Activated T-cell treated with anti-CD3 and anti-CD28 coated beads, Interleukin-2, amount 50 U/mL, for 72 hours (primary cell): Measurements from ENCODE around the gene TPM2. TPM values are rescaled to one million over a fixed set of nuclear protein-coding genes. Genes with fewer than 3 reads are reported as not detected.

Experiments
- ATAC-seq, 2 donors: fragments of 150-1000 bp; cut with Tn5 transposase; replicated peaks in 1 of 2; 2 replicates each; pipeline ENCODE4 v1.10.0; 2021; ENCODE audit warnings: moderate library complexity in 2 of 2, mild to moderate bottlenecking in 1 of 2
- DNase-seq, 2 donors: peaks; one replicate each; pipeline ENCODE4 v3.0.0; 2021 to 2022; ENCODE audit warnings: mixed read lengths in 1 of 2
- H3K27ac Mint-ChIP-seq: one replicate; pipeline ENCODE4 v1.8.0; 2022; ENCODE audit warnings: mild to moderate bottlenecking, moderate library complexity, mixed read lengths
- H3K27me3 Mint-ChIP-seq: one replicate; pipeline ENCODE4 v1.8.0; 2022; ENCODE audit warnings: low read depth, mixed read lengths
- H3K36me3 Mint-ChIP-seq, 2 donors: one replicate each; pipeline ENCODE4 v1.8.0; 2022; ENCODE audit warnings: mixed read lengths in 2 of 2, mild to moderate bottlenecking in 1 of 2; ENCODE audit not compliant: insufficient read depth in 2 of 2
- H3K4me1 Mint-ChIP-seq: one replicate; pipeline ENCODE4 v1.8.0; 2022; ENCODE audit warnings: low read depth, mixed read lengths
- H3K4me3 Mint-ChIP-seq, 2 donors: one replicate each; pipeline ENCODE4 v1.8.0; 2022; ENCODE audit warnings: mild to moderate bottlenecking in 2 of 2, mixed read lengths in 2 of 2, moderate library complexity in 2 of 2
- H3K9me3 Mint-ChIP-seq, 2 donors: one replicate each; pipeline ENCODE4 v1.8.0; 2022; ENCODE audit warnings: mixed read lengths in 2 of 2
- total RNA-seq, 2 donors: library from RNA; stranded (reverse); gene quantifications; one replicate each; pipeline ENCODE4 v1.2.3, GENCODE V29; 2022

TPM2 gene
- total RNA-seq, 2 donors from 2014 or later = 5.4 to 7.8 TPM

GRCh38 chr9:35658137-35658967 is 31.4 kb downstream of the TPM2 start, which contains the start of gene CCDC107:
TSS of gene CCDC107 (plus strand) at chr9:35658292. CDS start at chr9:35658380, 88 bp downstream.
- Mint-ChIP-seq H3K27me3 (peaks cover 4% of the 10 kb centered on the region), H3K27ac (peak within 1 kb of the TSS; percentile 100), H3K4me1 (peaks cover 74% of the 10 kb centered on the region), H3K36me3 (peaks cover 4 to 9% of the 10 kb centered on the region in 2 donors), H3K4me3 (peak within 1 kb of the TSS; percentile 91 to 93), H3K9me3 (no peaks in the 10 kb centered on the region)
- ATAC-seq = peak; percentile 66 to 72
- peak; percentile 86 to 90 for DNase-seq

- peaks cover 4 to 6% of the 10 kb centered on the region in 2 donors for H3K36me3 Mint-ChIP-seq
- H3K4me1 Mint-ChIP-seq = peaks cover 71% of the 10 kb centered on the region
- peaks cover 4% of the 10 kb centered on the region for H3K27me3 Mint-ChIP-seq
- peak; percentile 92 to 96 for DNase-seq
- H3K9me3 Mint-ChIP-seq = no peaks in the 10 kb centered on the region
- peak within 1 kb of the TSS; percentile 91 to 93 for H3K4me3 Mint-ChIP-seq
- ATAC-seq = peak; percentile 95 to 96
- peak within 1 kb of the TSS; percentile 100 for H3K27ac Mint-ChIP-seq
Observed at GRCh38 chr9:35657546-35658136, 32.1 kb downstream of the TPM2 start, which contains the start of gene RMRP. TSS of gene RMRP (minus strand) at chr9:35658019.

DNA sequence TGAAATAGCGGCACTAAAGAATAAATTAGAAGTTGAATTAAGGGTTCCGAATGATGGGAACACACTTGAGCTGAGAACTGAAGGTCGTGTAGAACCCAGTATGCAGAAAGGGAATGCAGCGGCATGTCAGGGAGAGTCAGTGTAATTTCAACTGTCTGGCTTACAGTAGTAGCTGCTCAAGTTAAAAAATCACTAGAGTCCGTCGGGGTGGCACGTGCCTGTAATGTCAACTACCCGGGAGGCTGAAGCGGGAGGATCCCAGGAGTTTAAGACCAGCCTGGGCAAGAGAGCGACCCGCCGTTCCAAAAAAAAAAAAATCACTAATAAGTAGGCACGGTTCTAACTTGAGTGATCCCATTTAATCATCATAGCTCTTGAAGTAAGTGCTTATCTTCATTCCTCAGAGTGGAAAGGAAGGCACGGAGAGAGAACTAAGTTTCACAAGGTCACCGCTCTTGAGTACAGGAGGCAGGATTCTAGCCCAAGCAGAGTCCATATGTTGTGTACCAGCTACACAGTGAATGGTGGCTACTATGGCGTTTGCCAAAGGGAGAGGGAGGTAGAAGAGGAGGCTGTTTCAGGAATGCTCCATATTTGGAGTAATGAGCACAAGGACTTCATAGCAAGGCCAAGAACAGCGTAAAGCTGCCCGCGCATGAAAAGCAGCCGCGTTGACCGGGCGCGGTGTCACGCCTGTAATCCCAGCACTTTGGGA is 32.7 kb downstream of the TPM2 start:
- peak overlapping the region; percentile 100 for H3K27ac Mint-ChIP-seq
- H3K4me3 Mint-ChIP-seq = peak overlapping the region; percentile 91 to 93
- H3K4me1 Mint-ChIP-seq = peaks cover 71% of the 10 kb centered on the region
- peaks cover 4% of the 10 kb centered on the region for H3K27me3 Mint-ChIP-seq
- ATAC-seq (no peak), DNase-seq (no peak)
- no peaks in the 10 kb centered on the region for H3K9me3 Mint-ChIP-seq
- H3K36me3 Mint-ChIP-seq = peaks cover 3 to 4% of the 10 kb centered on the region in 2 donors

DNA sequence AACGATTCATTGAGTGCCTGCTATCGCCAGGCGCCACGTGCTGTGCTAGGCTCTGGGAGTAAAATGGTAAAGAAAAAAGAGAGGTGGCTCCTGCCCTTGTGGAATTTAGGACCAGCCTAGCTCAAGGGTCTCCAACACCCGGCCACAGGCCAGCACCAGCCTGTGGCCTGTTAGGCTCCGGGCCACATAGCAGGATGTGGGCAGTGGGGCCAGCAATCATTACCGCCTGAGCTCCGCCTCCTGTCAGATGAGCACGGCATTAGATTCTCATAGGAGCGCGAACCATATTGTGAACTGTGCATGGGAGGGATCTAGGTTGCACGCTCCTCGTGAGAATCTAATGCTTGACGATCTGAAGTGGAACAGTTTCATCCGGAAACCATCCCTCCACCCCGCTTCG is 33.4 kb downstream of the TPM2 start:
- H3K4me1 Mint-ChIP-seq = peaks cover 71% of the 10 kb centered on the region
- no peak for ATAC-seq
- peaks cover 3 to 4% of the 10 kb centered on the region in 2 donors for H3K36me3 Mint-ChIP-seq
- H3K27ac Mint-ChIP-seq = peak overlapping the region; percentile 100
- H3K4me3 Mint-ChIP-seq = peak overlapping the region; percentile 11 to 93
- peaks cover 4% of the 10 kb centered on the region for H3K27me3 Mint-ChIP-seq
- DNase-seq = no peak
- H3K9me3 Mint-ChIP-seq = no peaks in the 10 kb centered on the region

GRCh38 chr9:35653611-35654010 is 36.1 kb downstream of the TPM2 start:
- Mint-ChIP-seq H3K9me3 (no peaks in the 10 kb centered on the region), H3K4me3 (no peak overlapping the region)

DNA sequence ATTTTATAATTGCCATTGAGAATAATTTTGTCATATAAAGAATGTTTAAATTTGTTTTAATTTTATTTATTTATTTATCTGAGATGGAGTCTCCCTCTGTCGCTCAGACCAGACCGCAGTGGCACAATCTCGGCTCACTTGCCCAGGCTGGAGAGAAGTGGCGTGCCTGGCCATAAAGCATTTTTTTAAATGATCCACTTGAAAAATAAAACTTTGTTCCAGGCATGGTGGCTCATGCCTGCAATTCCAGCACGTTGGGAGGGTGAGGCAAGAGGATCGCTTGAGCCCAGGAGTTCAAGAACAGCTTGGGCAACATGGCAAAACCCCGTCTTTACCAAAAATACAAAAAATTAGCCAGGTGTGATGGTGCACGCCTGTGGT is 36.9 kb downstream of the TPM2 start:
- Mint-ChIP-seq H3K27me3 (peaks cover 4% of the 10 kb centered on the region), H3K4me1 (peaks cover 68% of the 10 kb centered on the region), H3K27ac (no peak overlapping the region), H3K9me3 (no peaks in the 10 kb centered on the region), H3K4me3 (no peak overlapping the region), H3K36me3 (peaks cover 0 to 3% of the 10 kb centered on the region in 2 donors)
- DNase-seq (no peak), ATAC-seq (no peak)

More at GRCh38 chr9:35653611-35654010, 36.1 kb downstream of the TPM2 start:
- H3K27ac Mint-ChIP-seq = no peak overlapping the region
- H3K4me1 Mint-ChIP-seq = peaks cover 63% of the 10 kb centered on the region
- ATAC-seq = no peak
- peaks cover 4% of the 10 kb centered on the region for H3K27me3 Mint-ChIP-seq
- DNase-seq = no peak
- H3K36me3 Mint-ChIP-seq = peaks cover 0 to 2% of the 10 kb centered on the region in 2 donors

DNA sequence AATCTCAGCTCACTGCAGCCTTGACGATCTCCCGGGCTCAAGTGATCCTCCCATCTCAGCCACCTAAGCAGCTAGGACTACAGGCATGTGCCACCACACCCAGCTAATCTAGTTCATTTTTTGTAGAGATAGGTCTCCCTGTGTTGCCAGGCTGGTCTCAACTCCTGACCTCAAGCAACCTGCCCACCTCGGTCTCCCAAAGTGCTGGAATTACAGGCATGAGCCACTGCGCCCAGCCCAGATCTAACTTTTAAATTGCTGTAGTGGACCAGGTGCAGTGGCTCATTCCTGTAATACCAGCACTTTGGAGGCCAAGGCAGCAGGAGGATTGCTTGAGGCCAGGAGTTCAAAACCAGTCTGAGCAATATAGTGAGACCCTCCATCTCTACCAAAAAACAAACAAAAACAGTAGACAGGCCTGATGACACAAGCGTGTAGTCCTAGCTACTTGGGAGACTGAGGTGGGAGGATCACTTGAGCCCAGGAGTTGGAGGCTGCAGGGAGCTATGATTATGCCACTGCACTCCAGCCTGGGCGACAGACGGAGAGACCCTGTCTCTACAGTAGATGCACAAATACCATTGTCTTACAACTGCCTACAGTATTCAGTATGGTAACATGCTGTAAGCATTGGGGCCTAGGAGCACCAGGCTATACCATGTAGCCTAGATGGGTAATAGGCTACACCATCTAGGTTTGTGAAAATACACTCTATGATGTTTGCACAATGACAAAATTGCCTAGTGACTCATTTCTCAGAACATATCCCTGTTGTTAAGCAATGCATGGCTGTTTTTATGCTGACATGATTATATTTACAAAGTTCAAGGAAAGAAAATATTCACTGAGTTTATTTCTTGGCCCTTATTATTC is 37.5 kb downstream of the TPM2 start:
- H3K27ac Mint-ChIP-seq = peak overlapping the region; percentile 67
- ATAC-seq (peak in 1 of 2 donors; percentile 10), DNase-seq (no peak)
- H3K4me1 Mint-ChIP-seq = peaks cover 68% of the 10 kb centered on the region
- H3K27me3 Mint-ChIP-seq = peaks cover 4% of the 10 kb centered on the region
- no peaks in the 10 kb centered on the region for H3K9me3 Mint-ChIP-seq
- H3K4me3 Mint-ChIP-seq = peak overlapping the region; percentile 94 to 97
- peaks cover 0 to 2% of the 10 kb centered on the region in 2 donors for H3K36me3 Mint-ChIP-seq

GRCh38 chr9:35650341-35651158 is 39.2 kb downstream of the TPM2 start, which contains the start of gene SIT1:
TSS of gene SIT1 (minus strand) at chr9:35650931. CDS start at chr9:35650853, 78 bp downstream.
- no peaks in the 10 kb centered on the region for H3K9me3 Mint-ChIP-seq
- DNase-seq = peak; percentile 27 to 46
- peak within 1 kb of the TSS; percentile 94 to 97 for H3K4me3 Mint-ChIP-seq
- peak within 1 kb of the TSS; percentile 80 for H3K27ac Mint-ChIP-seq
- peaks cover 68% of the 10 kb centered on the region for H3K4me1 Mint-ChIP-seq
- H3K36me3 Mint-ChIP-seq = peaks cover 4% of the 10 kb centered on the region in 2 donors
- H3K27me3 Mint-ChIP-seq = no peaks in the 10 kb centered on the region
- ATAC-seq = peak in 1 of 2 donors; percentile 9

DNA sequence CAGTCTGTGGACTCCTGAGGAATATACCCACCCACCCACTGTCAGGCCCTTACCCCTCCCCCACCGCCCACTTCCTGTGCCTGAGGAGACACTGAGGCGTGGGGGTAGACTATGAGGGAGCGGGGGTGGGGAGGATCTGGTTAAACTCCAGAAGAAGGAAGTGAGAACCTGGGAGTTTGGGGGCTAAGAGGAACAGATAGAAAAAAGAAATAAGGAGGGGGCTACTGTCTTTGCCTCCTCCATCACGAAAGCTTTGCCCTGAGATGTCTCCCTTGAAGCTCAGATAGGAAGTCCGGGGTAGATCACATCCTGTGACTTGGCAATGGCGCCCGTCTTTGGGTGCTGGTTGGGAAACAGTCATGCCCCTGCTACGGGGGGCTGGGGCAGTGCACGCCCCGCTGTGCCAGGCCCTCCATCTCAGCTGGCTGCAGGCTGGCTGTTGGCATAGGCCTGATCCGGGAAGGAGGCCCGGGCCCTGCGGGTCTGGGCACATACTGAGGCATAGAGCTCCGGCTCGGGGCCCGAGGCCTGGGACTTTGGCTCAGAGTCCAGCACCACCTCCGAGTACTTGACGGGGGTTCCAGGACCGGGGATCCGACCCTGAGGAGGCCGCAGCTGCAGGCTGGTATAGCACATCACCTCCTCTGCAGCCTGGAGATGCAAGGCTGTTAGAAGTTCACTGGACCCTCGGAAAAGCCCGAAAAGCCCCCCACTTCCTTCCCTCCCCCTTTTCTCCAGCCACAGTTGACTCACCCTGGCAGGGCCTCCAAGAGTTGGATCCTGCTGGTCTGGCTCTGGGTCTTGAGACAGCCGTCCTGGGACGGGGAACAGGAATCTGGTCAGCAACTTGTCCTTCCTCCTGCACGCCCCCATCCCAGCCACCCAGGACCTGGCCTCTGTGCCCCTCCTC is 40.0 kb downstream of the TPM2 start:
- peak overlapping the region; percentile 94 to 97 for H3K4me3 Mint-ChIP-seq
- peak in 1 of 2 donors; percentile 31 for ATAC-seq
- H3K36me3 Mint-ChIP-seq = peaks cover 4 to 5% of the 10 kb centered on the region in 2 donors
- no peaks in the 10 kb centered on the region for H3K27me3 Mint-ChIP-seq
- H3K4me1 Mint-ChIP-seq = peaks cover 76% of the 10 kb centered on the region
- H3K27ac Mint-ChIP-seq = peak overlapping the region; percentile 80
- no peaks in the 10 kb centered on the region for H3K9me3 Mint-ChIP-seq
- DNase-seq = peak; percentile 47 to 54

- Mint-ChIP-seq H3K27me3 (no peaks in the 10 kb centered on the region), H3K36me3 (peaks cover 5 to 13% of the 10 kb centered on the region in 2 donors), H3K4me1 (peaks cover 65% of the 10 kb centered on the region), H3K27ac (peak overlapping the region; percentile 88), H3K9me3 (no peaks in the 10 kb centered on the region), H3K4me3 (peak overlapping the region; percentile 94 to 97)
- ATAC-seq (peak; percentile 88 to 90), DNase-seq (peak; percentile 92 to 94)
Observed at GRCh38 chr9:35646533-35647265, 43.0 kb downstream of the TPM2 start.
